Tibial nerve (tissue), 4 donors: Measurements from ENCODE around the gene PIEZO1.
A peak's percentile ranks its signal among the peaks of the same experiment; 100 is the strongest.

Experiments used
- EP300 ChIP-seq, 2 donors: sonication (generic); formaldehyde crosslinking; IDR thresholded peaks; one replicate each; pipeline ENCODE4 v1.6.1; 2017; ENCODE audit warnings: antibody characterized with exemption in 2 of 2, mild to moderate bottlenecking in 1 of 2
- POLR2A ChIP-seq, 2 donors: fragments of 450-650 bp; IDR thresholded peaks; one replicate each; pipeline ENCODE4 v1.6.1; 2017; ENCODE audit warnings: antibody characterized with exemption in 2 of 2, mild to moderate bottlenecking in 2 of 2, moderate library complexity in 2 of 2
- TF ChIP-seq, protein P1 (sequence below), 5 experiments: fragments of 200-600 bp in 3 of 5; fragments of 450-650 bp in 2 of 5; sonication (generic) in 3 of 5; IDR thresholded peaks; one replicate each; pipeline ENCODE4 v1.5.1; 2016 to 2019; ENCODE audit warnings: antibody characterized with exemption in 5 of 5, mild to moderate bottlenecking in 3 of 5, moderate library complexity in 2 of 5

DNA sequence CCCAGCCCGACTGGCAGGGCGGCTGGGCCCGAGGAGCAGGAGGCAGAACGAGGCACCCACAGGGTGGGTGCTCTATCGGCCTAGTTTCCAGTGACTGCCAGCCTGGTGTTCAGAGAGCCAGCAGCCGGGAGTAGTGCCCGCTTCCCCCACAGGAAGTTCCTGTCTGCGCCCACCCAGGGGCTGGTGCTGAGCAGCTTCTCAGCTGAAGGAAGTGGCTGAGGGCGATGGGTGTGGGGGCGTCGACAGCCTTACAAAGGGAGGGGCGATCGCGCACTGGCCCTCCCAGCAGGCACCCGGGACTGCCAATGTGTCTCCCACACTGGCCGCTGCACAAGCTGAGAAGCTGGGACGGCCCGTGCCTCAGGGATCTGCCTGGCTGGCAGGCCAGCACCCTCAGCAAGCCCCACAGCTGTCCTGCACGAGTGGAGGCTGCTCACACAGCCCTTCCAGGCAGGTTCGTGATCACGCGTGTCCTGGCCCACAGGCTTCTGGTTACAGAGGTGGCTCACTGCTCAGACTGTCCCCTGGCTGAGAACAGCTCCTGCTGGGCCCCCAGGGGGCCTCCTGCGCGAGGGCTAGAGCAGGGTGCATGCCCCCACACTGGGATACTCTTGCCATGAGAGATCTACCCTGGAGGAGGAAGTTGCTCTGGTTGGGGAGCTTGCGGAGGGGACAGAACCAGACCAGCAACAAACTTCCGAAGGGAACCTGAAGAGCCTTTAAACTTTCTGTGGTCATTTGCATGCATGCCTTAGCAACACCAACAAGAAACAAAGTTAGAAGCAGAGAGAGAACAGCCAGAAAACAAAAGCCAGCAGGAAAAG is 81.3 kb downstream of the PIEZO1 start:
- TF ChIP-seq, protein P1, sequence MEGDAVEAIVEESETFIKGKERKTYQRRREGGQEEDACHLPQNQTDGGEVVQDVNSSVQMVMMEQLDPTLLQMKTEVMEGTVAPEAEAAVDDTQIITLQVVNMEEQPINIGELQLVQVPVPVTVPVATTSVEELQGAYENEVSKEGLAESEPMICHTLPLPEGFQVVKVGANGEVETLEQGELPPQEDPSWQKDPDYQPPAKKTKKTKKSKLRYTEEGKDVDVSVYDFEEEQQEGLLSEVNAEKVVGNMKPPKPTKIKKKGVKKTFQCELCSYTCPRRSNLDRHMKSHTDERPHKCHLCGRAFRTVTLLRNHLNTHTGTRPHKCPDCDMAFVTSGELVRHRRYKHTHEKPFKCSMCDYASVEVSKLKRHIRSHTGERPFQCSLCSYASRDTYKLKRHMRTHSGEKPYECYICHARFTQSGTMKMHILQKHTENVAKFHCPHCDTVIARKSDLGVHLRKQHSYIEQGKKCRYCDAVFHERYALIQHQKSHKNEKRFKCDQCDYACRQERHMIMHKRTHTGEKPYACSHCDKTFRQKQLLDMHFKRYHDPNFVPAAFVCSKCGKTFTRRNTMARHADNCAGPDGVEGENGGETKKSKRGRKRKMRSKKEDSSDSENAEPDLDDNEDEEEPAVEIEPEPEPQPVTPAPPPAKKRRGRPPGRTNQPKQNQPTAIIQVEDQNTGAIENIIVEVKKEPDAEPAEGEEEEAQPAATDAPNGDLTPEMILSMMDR (IDR thresholded peaks at IDR 0.05) = no peak
- TF ChIP-seq POLR2A (IDR thresholded peaks at IDR 0.05) = peak in 1 of 2 donors; percentile 33
- TF ChIP-seq EP300 (IDR thresholded peaks at IDR 0.05) = peak in 1 of 2 donors; percentile 75
